Vagina (tissue), 2 donors: Measurements from ENCODE around the gene PCAT6. TPM values are rescaled to one million over a fixed set of nuclear protein-coding genes. Genes with fewer than 3 reads are reported as not detected.

Experiments
- DNase-seq, 2 donors: peaks; one replicate each; pipeline ENCODE4 v3.0.0-alpha.2; 2017; ENCODE audit errors: extremely low spot score in 2 of 2
- H3K27ac ChIP-seq: fragments of 200-600 bp; sonication (generic); one replicate; pipeline ENCODE4 v1.5.1; 2019
- H3K27me3 ChIP-seq: fragments of 200-600 bp; sonication (generic); one replicate; pipeline ENCODE4 v1.5.1; 2019
- H3K36me3 ChIP-seq, 2 donors: fragments of 200-600 bp; sonication (generic); one replicate each; pipeline ENCODE4 v1.5.1; 2017 to 2019
- H3K4me1 ChIP-seq: fragments of 200-600 bp; sonication (generic); one replicate; pipeline ENCODE4 v1.5.1; 2019
- H3K4me3 ChIP-seq, 2 donors: fragments of 200-600 bp; sonication (generic); 1 replicate in 1 of 2; 2 replicates in 1 of 2; pipeline ENCODE4 v1.5.1; 2016 to 2019
- H3K9me3 ChIP-seq: fragments of 200-600 bp; sonication (generic); one replicate; pipeline ENCODE4 v1.5.1; 2019
- POLR2A ChIP-seq, 2 donors: fragments of 450-650 bp; IDR thresholded peaks; one replicate each; pipeline ENCODE4 v1.6.1; 2017; ENCODE audit warnings: antibody characterized with exemption in 2 of 2, mild to moderate bottlenecking in 2 of 2, moderate library complexity in 2 of 2
- POLR2AphosphoS5 ChIP-seq, 2 donors: sonication (generic); formaldehyde crosslinking; IDR thresholded peaks; one replicate each; pipeline ENCODE4 v1.9.0; 2017; ENCODE audit warnings: antibody characterized with exemption in 2 of 2, mild to moderate bottlenecking in 2 of 2, low read depth in 1 of 2; ENCODE audit not compliant: insufficient read depth in 1 of 2
- intact Hi-C: fragments of 100-400 bp; cut with DNase I; formaldehyde crosslinking; loops from one replicate; pipeline ENCODE4 v1.15.1; 2023
- total RNA-seq: library from RNA; depleted of rRNA; stranded (reverse); fragments of >200 nt; gene quantifications from one replicate; pipeline ENCODE4 v1.2.3, GENCODE V29; 2016
- TF ChIP-seq, protein P1 (sequence below), 3 experiments: fragments of 450-650 bp in 2 of 3; fragments of 200-600 bp in 1 of 3; sonication (generic) in 1 of 3; IDR thresholded peaks; one replicate each; pipeline ENCODE4 v1.5.1; 2017 to 2019; ENCODE audit warnings: antibody characterized with exemption in 3 of 3, mild to moderate bottlenecking in 2 of 3, moderate library complexity in 2 of 3

PCAT6 gene
- total RNA-seq, 1 donor from 2014 or later = not detected

DNA sequence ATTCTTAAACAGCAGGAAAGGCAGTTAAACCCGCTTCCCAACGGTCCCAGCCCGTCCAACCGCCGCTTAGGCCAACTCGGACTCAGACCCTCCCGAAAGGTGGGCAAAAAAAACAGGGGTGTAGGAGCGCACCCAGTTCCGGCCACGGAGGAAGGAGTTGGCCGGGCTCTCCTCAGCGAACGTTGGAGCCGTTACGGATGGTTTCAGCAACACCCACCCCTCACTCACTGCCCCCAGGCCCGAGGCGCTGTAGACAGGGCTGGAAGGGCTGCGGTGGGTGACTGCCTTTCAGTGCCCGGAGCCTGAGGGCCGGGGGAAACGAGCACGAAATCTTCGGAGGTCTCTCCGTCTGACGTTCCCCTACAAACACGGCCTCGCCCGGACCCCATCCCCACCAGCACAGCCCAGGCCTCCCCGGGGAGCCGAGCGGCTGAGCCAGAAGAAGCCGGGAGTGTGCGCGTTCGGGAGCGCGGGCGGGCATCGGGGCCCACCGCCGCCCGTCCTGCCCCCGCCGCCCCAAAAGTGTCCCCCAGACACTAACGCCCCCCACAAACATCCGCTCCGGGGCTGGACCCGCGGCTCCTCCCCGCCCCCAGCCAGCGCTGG, 3.8 kb upstream of the PCAT6 start:
- Histone ChIP-seq H3K36me3 (no peaks in the 10 kb centered on the region), H3K4me3 (peak overlapping the region; percentile 90 to 97), H3K9me3 (no peaks in the 10 kb centered on the region), H3K27ac (peak overlapping the region; percentile 96), H3K27me3 (no peaks in the 10 kb centered on the region), H3K4me1 (peaks cover 48% of the 10 kb centered on the region)
- no peak for DNase-seq
- intact Hi-C loops = no loop called here
- TF ChIP-seq POLR2AphosphoS5 (IDR thresholded peaks at IDR 0.05; ENCODE audit: insufficient read depth in 1 of 2, low read depth in 1 of 2) = peak in 1 of 2 donors; percentile 42
- TF ChIP-seq, protein P1, sequence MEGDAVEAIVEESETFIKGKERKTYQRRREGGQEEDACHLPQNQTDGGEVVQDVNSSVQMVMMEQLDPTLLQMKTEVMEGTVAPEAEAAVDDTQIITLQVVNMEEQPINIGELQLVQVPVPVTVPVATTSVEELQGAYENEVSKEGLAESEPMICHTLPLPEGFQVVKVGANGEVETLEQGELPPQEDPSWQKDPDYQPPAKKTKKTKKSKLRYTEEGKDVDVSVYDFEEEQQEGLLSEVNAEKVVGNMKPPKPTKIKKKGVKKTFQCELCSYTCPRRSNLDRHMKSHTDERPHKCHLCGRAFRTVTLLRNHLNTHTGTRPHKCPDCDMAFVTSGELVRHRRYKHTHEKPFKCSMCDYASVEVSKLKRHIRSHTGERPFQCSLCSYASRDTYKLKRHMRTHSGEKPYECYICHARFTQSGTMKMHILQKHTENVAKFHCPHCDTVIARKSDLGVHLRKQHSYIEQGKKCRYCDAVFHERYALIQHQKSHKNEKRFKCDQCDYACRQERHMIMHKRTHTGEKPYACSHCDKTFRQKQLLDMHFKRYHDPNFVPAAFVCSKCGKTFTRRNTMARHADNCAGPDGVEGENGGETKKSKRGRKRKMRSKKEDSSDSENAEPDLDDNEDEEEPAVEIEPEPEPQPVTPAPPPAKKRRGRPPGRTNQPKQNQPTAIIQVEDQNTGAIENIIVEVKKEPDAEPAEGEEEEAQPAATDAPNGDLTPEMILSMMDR (IDR thresholded peaks at IDR 0.05) = no peak
- no peak for TF ChIP-seq POLR2A (IDR thresholded peaks at IDR 0.05)

- peak overlapping the region; percentile 96 for H3K27ac ChIP-seq
- no peaks in the 10 kb centered on the region for H3K36me3 ChIP-seq
- H3K9me3 ChIP-seq = no peaks in the 10 kb centered on the region
- DNase-seq = no peak
- H3K4me1 ChIP-seq = peaks cover 48% of the 10 kb centered on the region
- H3K27me3 ChIP-seq = no peaks in the 10 kb centered on the region
- peak overlapping the region; percentile 90 to 97 for H3K4me3 ChIP-seq
- intact Hi-C loops = no loop called here
- TF ChIP-seq POLR2A (IDR thresholded peaks at IDR 0.05) = no peak
- TF ChIP-seq, protein P1 (IDR thresholded peaks at IDR 0.05) = no peak
- no peak for TF ChIP-seq POLR2AphosphoS5 (IDR thresholded peaks at IDR 0.05; ENCODE audit: insufficient read depth in 1 of 2, low read depth in 1 of 2)
These were observed 3.3 kb upstream of the PCAT6 start for GRCh38 chr1:202807451-202807925.

DNA sequence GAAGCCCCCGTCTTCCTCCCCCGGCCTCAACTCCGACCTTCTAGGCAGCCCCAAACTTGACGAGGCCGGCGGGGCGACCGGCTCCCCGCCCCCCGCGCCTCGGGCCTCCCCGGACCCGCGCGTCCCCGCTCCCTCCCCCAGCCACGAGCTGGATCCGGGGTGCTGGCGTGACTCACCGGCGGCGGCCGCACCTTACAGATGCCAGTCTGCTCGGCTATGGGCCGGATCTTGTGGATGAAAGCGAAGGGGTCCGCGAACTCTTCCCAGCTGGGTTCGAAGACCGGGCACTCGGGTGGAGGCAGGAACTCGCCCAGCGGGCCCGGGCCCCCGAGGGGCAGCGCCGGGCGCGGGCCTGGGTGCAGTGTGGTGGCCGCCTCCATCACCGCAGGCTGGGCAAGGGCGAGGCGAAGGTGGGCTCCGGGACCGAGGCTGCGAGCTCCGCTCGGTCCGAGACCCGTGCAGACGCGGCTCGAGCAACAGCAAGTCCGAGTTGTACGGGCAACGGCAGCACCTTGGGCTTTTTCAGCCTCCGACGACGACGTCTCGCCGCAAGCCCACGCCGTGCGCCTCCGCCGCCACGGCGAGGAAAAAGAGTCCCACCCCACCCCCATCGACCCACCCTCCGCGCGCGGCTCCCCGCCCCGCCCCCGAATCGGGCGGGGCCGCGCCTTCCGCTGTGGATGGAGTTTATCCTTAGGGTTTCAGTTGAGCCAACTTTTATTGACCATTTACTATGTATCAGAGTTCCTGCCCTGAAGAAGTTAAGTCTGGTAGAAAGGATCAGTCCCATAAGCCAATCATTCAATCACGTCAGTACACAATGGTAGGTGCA, 2.6 kb upstream of the PCAT6 start, which contains the start of gene KDM5B:
Gene KDM5B, minus strand, starts transcription at position 496 of the 832 bp plus-strand sequence. Its CDS starts 116 bp downstream, at position 380.
- peak within 1 kb of the TSS; percentile 96 for H3K27ac ChIP-seq
- H3K36me3 ChIP-seq = no peaks in the 10 kb centered on the region
- TF ChIP-seq POLR2A (IDR thresholded peaks at IDR 0.05) = peak in 1 of 2 donors; percentile 74
- TF ChIP-seq, protein P1 (IDR thresholded peaks at IDR 0.05) = no peak
- peak in 1 of 2 donors; percentile 83 for TF ChIP-seq POLR2AphosphoS5 (IDR thresholded peaks at IDR 0.05; ENCODE audit: insufficient read depth in 1 of 2, low read depth in 1 of 2)
- peaks cover 43% of the 10 kb centered on the region for H3K4me1 ChIP-seq
- intact Hi-C loops = no loop called here
- H3K4me3 ChIP-seq = peak within 1 kb of the TSS; percentile 90 to 97
- no peak for DNase-seq
- no peaks in the 10 kb centered on the region for H3K9me3 ChIP-seq
- no peaks in the 10 kb centered on the region for H3K27me3 ChIP-seq

DNA sequence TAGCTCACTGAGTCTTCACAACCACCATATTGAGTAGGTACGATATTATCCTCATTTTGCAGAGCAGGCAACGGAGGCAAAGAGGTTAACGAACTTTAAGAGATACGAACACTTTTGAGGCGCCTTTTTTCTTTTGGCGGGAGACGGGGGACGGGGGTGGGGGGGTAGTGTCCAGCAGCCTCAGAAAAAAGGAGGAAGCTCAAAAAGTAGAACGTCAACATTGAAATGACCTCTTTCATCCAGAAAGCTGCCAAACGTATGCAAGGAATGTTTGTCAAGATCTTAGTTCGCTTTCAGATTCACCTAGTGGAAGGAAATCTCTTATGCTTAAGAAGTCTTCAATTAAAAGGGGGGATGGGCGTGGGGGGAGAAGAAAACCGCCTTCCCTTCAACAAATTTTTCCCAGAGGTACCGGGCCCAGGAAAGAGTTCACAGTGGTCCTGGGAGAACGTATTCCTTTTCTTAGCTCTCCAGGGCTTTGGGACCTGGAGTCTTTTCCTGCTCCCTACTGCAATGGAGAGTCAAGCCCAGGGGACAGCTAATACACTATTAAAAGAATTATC, 1.1 kb upstream of the PCAT6 start:
- intact Hi-C loops = loop anchor here (10.0 kb wide), 1 partner anchor 75 kb away; the partner anchor contains the start of gene RABIF
- no peaks in the 10 kb centered on the region for H3K36me3 ChIP-seq
- no peak for DNase-seq
- H3K27ac ChIP-seq = peak overlapping the region; percentile 84
- H3K4me1 ChIP-seq = peaks cover 29% of the 10 kb centered on the region
- peak overlapping the region in 1 of 2 donors; percentile 72 for H3K4me3 ChIP-seq
- H3K9me3 ChIP-seq = no peaks in the 10 kb centered on the region
- no peaks in the 10 kb centered on the region for H3K27me3 ChIP-seq
- TF ChIP-seq POLR2AphosphoS5 (IDR thresholded peaks at IDR 0.05; ENCODE audit: insufficient read depth in 1 of 2, low read depth in 1 of 2) = no peak
- TF ChIP-seq, protein P1 (IDR thresholded peaks at IDR 0.05) = no peak
- no peak for TF ChIP-seq POLR2A (IDR thresholded peaks at IDR 0.05)
